ENCODE data around the gene SLC24A4. TPM values are rescaled to one million over a fixed set of nuclear protein-coding genes. Genes with fewer than 3 reads are reported as not detected.

The SLC24A4 gene
- total and polyA plus RNA-seq, 4 donors, result 0.47 to 2.4 (median 1.0) TPM

DNA sequence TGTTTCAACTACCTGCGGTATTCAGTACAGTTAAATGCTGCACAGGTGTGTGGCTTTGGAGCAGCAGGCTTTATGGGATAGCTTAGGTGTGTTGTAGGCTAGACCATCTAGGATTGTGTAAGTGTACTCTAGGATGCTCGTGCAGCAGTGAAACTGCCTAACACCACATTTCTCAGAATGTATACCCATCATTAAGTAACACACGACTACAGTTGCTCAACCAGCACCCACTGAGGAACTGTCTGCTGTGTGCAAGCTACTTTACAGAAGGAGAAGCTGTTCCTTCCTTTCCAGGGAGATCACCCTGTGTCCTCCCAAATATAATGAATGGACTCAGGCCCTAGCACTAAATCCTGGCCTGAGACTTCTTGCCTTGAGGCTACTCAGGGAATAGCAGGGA lies 94.8 kb downstream of the SLC24A4 start:
- peaks cover 0 to 4% (median 0%) of the 10 kb centered on the region in 4 donors for H3K9me3 ChIP-seq (ENCODE audit: control insufficient read depth in 4 of 4, insufficient read depth in 3 of 4, low read length in 3 of 4)
- DNase-seq (no peak), ATAC-seq (ENCODE audit: insufficient read depth, low FRiP score) (peak; percentile 64)
- H3K36me3 ChIP-seq (ENCODE audit: control insufficient read depth in 4 of 4, insufficient read depth in 4 of 4, low read length in 4 of 4), result no peaks in the 10 kb centered on the region
- H3K4me3 ChIP-seq, result no peak overlapping the region
- H3K9ac ChIP-seq (ENCODE audit: insufficient read depth in 1 of 2, low read length in 2 of 2), result no peak overlapping the region
- no peaks in the 10 kb centered on the region for H3K27me3 ChIP-seq (ENCODE audit: control insufficient read depth in 3 of 3, insufficient read depth in 3 of 3, low read length in 2 of 3)
- WGBS, 2 donors, result 47 to 78% methylated on average over 3 of the region's 3 CpGs
- TF ChIP-seq, protein P1, sequence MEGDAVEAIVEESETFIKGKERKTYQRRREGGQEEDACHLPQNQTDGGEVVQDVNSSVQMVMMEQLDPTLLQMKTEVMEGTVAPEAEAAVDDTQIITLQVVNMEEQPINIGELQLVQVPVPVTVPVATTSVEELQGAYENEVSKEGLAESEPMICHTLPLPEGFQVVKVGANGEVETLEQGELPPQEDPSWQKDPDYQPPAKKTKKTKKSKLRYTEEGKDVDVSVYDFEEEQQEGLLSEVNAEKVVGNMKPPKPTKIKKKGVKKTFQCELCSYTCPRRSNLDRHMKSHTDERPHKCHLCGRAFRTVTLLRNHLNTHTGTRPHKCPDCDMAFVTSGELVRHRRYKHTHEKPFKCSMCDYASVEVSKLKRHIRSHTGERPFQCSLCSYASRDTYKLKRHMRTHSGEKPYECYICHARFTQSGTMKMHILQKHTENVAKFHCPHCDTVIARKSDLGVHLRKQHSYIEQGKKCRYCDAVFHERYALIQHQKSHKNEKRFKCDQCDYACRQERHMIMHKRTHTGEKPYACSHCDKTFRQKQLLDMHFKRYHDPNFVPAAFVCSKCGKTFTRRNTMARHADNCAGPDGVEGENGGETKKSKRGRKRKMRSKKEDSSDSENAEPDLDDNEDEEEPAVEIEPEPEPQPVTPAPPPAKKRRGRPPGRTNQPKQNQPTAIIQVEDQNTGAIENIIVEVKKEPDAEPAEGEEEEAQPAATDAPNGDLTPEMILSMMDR (IDR thresholded peaks at IDR 0.05; ENCODE audit: control extremely low read depth, extremely low read depth), result no peak
- H3K4me1 ChIP-seq (ENCODE audit: control insufficient read depth in 5 of 5, insufficient read depth in 5 of 5, low read length in 5 of 5), result no peaks in the 10 kb centered on the region
- peak overlapping the region in 1 of 2 donors; percentile 37 for H3K27ac ChIP-seq (ENCODE audit: low read depth in 1 of 2, low read length in 1 of 2)

DNA sequence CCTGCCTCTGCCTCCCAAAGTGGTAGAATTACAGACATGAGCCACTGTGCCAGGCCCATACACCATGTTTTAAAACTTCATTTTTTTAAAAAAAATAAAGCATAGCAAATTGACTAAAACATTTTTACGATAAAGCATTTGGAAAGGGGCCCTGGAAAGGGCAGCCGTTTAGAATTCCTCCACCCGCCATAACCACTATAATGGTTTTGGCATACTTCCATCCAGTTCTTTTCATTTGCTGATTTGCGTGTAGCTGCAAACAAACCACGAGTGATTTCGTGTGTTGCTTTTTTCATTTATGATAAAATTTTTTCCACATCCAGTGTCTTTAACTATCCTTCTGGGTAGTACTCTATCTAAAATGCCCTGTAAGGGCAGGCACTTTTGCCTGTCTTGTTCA lies 98.8 kb downstream of the SLC24A4 start:
- DNase-seq (peak in 2 of 3 donors; percentile 63 to 67), ATAC-seq (ENCODE audit: insufficient read depth, low FRiP score) (no peak)
- Histone ChIP-seq H3K27me3 (ENCODE audit: control insufficient read depth in 3 of 3, insufficient read depth in 3 of 3, low read length in 2 of 3) (no peaks in the 10 kb centered on the region), H3K9ac (ENCODE audit: insufficient read depth in 1 of 2, low read length in 2 of 2) (no peak overlapping the region), H3K4me1 (ENCODE audit: control insufficient read depth in 5 of 5, insufficient read depth in 5 of 5, low read length in 5 of 5) (no peaks in the 10 kb centered on the region), H3K27ac (ENCODE audit: low read depth in 1 of 2, low read length in 1 of 2) (no peak overlapping the region), H3K9me3 (ENCODE audit: control insufficient read depth in 4 of 4, insufficient read depth in 3 of 4, low read length in 3 of 4) (peaks cover 0 to 3% (median 0%) of the 10 kb centered on the region in 4 donors), H3K4me3 (no peak overlapping the region), H3K36me3 (ENCODE audit: control insufficient read depth in 4 of 4, insufficient read depth in 4 of 4, low read length in 4 of 4) (no peaks in the 10 kb centered on the region)
- WGBS, 2 donors, result 34 to 42% methylated on average over 6 of the region's 6 CpGs
- TF ChIP-seq, protein P1 (IDR thresholded peaks at IDR 0.05; ENCODE audit: control extremely low read depth, extremely low read depth), result no peak

DNA sequence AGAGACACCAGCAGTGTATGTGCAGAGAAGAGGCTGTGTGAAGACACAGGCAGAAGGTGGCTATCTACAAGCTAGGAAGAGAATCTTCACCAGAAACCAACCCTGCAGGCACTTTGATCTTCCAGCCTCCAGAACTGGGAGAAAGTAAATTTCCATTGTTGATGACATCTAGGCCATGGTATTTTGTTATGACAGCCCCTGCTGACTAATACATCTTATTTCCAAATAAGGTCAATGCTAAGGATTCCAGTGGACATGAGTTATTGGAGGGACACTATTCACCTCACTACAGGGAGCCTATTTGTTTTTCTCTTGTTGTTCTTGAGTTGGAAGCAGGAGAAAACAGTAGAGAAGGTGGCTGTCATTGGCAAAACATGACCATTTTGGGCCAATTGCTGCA lies 102.1 kb downstream of the SLC24A4 start:
- no peaks in the 10 kb centered on the region for H3K36me3 ChIP-seq (ENCODE audit: control insufficient read depth in 4 of 4, insufficient read depth in 4 of 4, low read length in 4 of 4)
- ATAC-seq (ENCODE audit: insufficient read depth, low FRiP score) (no peak), DNase-seq (no peak)
- no peak overlapping the region for H3K4me3 ChIP-seq
- no peaks in the 10 kb centered on the region for H3K4me1 ChIP-seq (ENCODE audit: control insufficient read depth in 5 of 5, insufficient read depth in 5 of 5, low read length in 5 of 5)
- no peak overlapping the region for H3K27ac ChIP-seq (ENCODE audit: low read depth in 1 of 2, low read length in 1 of 2)
- no peaks in the 10 kb centered on the region for H3K9me3 ChIP-seq (ENCODE audit: control insufficient read depth in 4 of 4, insufficient read depth in 3 of 4, low read length in 3 of 4)
- H3K9ac ChIP-seq (ENCODE audit: insufficient read depth in 1 of 2, low read length in 2 of 2), result no peak overlapping the region
- no peaks in the 10 kb centered on the region for H3K27me3 ChIP-seq (ENCODE audit: control insufficient read depth in 3 of 3, insufficient read depth in 3 of 3, low read length in 2 of 3)
- TF ChIP-seq, protein P1 (IDR thresholded peaks at IDR 0.05; ENCODE audit: control extremely low read depth, extremely low read depth), result no peak

DNA sequence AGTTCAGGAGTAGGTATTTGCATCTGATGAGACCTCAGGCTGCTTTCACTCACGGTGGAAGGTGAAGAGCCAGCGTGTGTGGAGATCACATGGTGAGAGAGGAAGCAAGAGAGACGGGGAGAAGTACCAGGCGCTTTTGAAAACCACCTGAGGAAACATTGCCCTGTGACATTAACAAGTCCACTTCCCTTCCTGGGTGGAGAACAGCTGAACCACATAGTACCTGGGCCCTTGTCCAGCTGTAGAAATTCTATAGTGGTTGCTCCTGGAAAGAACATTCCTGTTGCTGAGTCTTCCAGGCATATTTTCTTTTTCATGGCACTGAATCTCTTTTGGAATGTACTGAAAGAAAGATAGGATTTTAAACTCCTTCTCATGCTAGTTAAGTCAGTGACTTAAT lies 103.3 kb downstream of the SLC24A4 start:
- ATAC-seq (ENCODE audit: insufficient read depth, low FRiP score), result no peak
- Histone ChIP-seq H3K4me3 (no peak overlapping the region), H3K36me3 (ENCODE audit: control insufficient read depth in 4 of 4, insufficient read depth in 4 of 4, low read length in 4 of 4) (no peaks in the 10 kb centered on the region), H3K27ac (ENCODE audit: low read depth in 1 of 2, low read length in 1 of 2) (no peak overlapping the region), H3K27me3 (ENCODE audit: control insufficient read depth in 3 of 3, insufficient read depth in 3 of 3, low read length in 2 of 3) (no peaks in the 10 kb centered on the region), H3K9me3 (ENCODE audit: control insufficient read depth in 4 of 4, insufficient read depth in 3 of 4, low read length in 3 of 4) (no peaks in the 10 kb centered on the region), H3K9ac (ENCODE audit: insufficient read depth in 1 of 2, low read length in 2 of 2) (no peak overlapping the region), H3K4me1 (ENCODE audit: control insufficient read depth in 5 of 5, insufficient read depth in 5 of 5, low read length in 5 of 5) (no peaks in the 10 kb centered on the region)
- TF ChIP-seq, protein P1 (IDR thresholded peaks at IDR 0.05; ENCODE audit: control extremely low read depth, extremely low read depth), result no peak
- no peak for DNase-seq
- WGBS, 2 donors, result 14 to 31% methylated on average over 4 of the region's 4 CpGs

Measured in lung (tissue), 12 donors.